ENCODE measurements around the gene KRT13.

Gene KRT13

DNA sequence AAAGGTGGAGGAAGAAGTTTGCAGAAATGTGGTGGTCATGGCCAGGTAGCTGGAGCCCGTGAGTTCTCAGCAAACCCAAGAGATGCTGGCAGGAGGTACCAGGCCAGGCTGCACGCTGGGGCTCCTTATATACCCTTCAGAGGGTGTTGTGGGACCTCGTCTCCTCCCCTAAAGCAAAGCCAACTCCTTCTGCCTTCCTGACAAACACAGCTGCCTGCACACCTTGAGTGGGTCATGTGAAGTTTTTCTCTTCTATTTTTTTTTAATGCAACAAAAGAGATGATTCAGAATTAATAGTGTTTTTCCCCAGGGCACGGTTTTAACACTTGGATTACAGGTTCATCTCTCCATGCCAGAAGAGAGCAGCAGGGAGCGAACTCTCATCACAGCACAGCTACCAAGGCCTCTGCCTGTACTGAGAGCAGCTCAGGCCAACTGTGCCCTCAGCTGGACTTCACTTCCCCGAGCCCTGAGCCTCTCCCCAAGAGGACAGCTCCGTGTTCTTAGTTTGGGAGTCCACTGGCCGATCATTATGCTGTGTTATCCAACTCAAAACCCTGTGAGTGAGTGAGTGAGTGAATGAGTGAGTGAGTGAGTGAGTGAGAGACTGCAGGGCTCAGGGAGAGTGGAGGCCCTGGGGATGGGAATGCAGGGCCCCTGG is 13.5 kb upstream of the KRT13 start, which contains the start of gene KRT15:
KRT15 (minus strand) TSS at position 102 of the 661 bp plus-strand sequence; CDS start at position 39, 63 bp downstream.
- no peak for DNase-seq

- no peak for DNase-seq
Observed at GRCh38 chr17:41518031-41518430, 12.6 kb upstream of the KRT13 start.

DNA sequence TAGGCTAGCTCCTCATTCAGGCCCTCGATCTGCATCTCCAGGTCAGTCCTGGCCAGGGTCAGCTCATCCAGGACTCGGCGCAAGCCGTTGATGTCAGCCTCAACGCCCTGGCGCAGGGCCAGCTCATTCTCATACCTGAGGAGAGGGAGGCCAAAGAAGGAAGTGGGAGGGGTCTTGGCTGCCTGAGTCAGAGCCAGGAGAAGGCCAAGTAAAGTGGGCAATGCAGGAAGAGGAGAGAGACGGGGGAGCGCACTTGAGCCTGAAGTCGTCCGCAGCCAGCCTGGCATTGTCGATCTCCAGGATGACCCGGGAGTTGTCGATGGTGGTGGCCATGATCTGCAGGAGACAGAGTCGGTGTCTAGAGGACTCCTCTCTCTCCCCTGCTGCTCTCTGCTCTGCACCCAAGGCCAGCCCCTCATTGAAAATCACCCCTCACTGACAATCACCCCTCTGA is 11.4 kb upstream of the KRT13 start:
- no peak for DNase-seq

- DNase-seq: no peak
Observed at GRCh38 chr17:41516147-41516829, 10.9 kb upstream of the KRT13 start.

- no peak for DNase-seq
Observed at GRCh38 chr17:41513168-41513547, 7.7 kb upstream of the KRT13 start.

- DNase-seq: no peak
Observed at GRCh38 chr17:41512546-41513167, 7.2 kb upstream of the KRT13 start.

- no peak for DNase-seq
Observed at GRCh38 chr17:41511716-41512115, 6.3 kb upstream of the KRT13 start.

DNA sequence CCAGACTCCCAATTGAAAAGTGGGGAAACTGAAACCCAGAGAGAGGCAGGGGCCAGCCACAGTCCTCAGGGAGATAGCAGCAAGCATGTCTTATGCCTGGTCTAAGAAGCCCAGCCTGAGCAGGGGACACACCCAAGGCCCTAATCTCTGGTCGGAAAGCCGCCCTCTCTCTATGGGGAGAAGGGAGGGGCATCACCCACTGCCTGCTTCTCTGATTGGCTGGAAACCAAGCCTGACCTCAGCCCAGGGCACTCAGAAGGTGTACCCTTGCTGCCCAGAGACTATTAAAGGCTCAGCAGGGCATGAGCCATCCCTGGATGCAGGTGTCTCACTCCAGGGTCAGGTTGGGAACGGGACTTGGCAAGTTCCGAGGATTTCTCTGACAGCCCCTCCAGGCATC is 5.7 kb upstream of the KRT13 start:
- no peak for DNase-seq

- DNase-seq: no peak
Observed at GRCh38 chr17:41510251-41511065, 5.0 kb upstream of the KRT13 start.

- no peak for DNase-seq
Observed at GRCh38 chr17:41507315-41507880, 2.0 kb upstream of the KRT13 start.

GRCh38 chr17:41505809-41506767 is 676 bp upstream of the KRT13 start:
- no peak for DNase-seq

DNA sequence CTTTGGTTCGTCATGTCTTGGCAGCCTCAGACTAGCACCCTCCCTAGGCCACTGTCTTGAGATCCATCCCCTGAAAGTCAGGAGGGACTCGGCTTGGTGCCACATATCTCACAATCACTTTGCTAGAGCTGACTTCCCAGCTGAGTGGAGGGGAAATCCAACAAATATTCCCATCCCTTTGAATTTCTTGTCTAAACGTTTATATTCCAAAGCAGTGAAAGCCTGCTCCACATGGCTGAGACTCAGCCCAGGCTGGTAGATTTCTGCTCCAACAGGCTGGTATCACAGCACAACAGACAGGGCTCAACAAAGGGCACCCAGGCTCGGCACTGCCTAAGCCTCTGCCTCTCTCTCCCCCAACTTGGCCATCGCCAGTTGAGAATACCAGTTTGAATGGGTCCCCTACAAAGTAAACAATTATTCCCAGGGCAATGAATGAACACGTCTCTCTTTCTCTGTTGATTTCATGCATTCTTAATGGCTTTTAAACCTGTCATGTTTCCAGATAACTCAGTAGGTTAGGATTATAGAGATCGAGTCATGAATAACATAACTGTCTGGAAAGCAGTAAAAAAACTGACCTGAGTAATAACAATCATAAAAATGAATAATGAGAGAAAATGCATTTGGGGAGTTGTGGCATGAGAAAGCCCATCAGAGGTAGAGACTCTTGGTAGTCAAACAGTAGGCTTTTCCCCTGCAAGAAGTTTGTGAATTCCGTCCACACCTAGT is 1.0 kb downstream of the KRT13 start:
- no peak for DNase-seq

- no peak for DNase-seq
Observed at GRCh38 chr17:41503202-41503601, 2.2 kb downstream of the KRT13 start.

DNA sequence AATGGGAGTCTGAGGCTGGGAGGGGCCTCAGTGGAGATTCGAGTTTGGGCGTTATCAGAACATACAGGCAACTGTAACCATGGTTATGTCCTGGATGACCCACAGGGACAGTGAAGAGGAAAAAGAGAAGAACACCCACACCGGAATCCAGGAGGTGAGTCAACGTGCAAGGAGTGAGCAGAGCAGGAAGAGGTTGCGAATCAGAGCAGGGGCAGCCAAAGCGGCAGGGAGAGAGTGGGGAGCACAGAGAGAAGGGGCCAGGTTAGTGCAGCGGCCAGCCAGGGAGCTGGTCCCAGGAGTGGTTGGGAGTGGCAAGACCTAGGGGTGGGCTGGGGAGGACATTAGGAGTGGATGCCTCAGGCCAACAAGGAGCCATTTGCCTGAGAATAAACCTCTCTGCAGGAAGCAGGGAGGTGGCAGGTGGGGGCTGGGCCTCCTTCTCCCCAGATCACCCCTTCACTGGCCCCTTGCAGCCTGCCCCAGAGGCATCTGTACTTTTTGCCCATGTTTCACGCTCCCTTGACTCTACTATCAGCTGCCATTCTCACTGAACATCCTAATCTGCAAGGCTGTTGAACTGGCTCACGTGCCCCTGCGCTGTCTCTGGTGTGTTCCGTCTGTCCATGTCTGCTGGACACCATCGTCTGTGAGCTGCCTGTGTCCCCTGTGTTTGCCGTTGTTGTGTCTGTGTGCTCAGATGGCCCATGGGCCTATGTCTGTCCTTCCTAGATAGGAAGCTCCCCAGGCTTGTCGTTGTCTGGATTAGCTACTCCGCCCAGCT is 5.1 kb downstream of the KRT13 start:
- peak; percentile 5 for DNase-seq

DNA sequence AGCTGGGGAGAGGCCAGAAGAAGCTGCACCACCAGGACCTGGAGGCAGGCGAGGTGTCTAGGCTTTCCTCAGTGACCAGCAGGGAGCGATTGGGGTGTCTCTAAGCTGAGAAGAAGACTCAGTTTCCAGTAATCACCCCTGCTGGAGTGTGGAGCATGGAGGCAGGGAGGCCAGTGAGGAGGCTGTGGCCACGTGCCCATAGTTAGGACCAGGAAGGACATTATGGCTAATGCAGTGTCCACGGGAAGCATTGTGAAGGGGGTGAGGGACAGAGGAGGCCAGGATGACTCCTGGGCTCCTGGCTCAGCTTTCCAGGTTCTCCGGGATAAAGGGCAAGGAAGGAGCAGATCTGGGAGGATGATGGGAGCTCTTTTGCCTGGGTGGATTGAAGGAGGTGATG is 5.7 kb downstream of the KRT13 start:
- DNase-seq: no peak

DNA sequence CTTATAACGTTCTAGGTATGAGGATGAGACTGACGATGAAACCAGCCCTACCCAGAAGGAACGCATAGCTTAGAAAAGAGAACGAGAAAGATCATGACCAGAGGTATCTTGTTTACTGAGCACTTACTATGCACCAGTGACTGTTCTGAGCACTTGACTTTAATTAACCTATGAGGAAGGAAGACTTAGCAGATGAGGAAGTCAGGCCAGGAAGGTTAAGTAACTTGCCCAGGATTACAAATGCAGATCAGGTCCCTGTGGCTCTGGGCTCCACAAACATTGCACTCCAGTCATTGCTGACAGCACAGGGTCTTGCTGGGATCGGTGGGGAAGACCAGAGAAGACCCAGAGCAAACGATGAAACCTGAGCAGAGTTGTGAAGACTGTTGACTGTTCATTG is 7.1 kb downstream of the KRT13 start:
- DNase-seq: no peak

GRCh38 chr17:41496803-41497484 is 8.5 kb downstream of the KRT13 start:
- peak; percentile 86 for DNase-seq

DNA sequence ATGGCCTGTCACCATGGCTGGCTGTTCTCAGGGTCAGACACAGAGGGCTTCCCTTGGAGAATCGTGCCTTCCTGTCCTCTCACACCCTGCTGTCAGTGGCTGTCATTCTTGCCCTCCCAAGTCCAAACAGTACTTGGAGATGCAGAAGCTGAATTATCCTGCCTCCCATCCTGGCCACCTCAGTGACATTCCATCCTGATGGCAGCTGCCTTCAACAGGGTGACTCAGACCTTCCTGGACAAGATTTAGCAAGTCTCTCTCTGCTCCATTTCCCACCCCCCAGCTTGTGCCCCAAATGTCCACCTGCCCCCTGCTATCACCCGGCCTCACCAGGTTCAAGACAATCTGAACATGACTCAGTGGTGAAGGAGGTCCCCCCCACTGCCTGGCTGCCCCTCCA is 10.9 kb downstream of the KRT13 start:
- DNase-seq: no peak

DNA sequence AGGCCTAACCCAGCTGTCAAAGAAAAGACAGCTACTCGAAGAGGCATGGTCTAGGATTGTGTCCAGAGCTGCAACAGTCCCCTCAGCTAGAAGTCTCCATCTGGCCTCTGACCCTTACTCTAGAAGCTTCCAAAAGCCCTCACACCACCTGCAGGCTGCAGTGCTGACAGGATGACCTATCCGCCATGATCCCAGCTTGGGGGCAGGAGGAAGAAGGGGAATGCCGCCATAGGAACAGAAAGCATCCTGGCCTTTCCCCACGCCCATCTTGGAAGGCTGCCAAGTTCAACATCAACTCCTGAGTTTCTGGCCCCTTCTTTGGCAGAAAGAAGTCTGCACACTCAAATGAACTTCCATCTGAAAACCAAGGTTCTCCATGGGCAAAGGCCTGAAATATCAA is 12.6 kb downstream of the KRT13 start:
- no peak for DNase-seq

GRCh38 chr17:41492351-41492750 is 13.1 kb downstream of the KRT13 start:
- DNase-seq: no peak

Data from activated CD4-positive, alpha-beta T cell treated with anti-CD3 and anti-CD28 coated beads, Interleukin-10, Interleukin-2, amounts not matched to agents 100 ng/mL and 50 ng/mL, durations not matched to agents 16 hours and 8 hours (primary cell).